NCI-H2081 (cell line): ENCODE data around the gene C9orf43.

ENCODE experiments used
- DNase-seq, 2 experiments: peaks; one replicate each; lab custom pipeline; 2025; lab: John Stamatoyannopoulos, UW

Gene C9orf43

DNA sequence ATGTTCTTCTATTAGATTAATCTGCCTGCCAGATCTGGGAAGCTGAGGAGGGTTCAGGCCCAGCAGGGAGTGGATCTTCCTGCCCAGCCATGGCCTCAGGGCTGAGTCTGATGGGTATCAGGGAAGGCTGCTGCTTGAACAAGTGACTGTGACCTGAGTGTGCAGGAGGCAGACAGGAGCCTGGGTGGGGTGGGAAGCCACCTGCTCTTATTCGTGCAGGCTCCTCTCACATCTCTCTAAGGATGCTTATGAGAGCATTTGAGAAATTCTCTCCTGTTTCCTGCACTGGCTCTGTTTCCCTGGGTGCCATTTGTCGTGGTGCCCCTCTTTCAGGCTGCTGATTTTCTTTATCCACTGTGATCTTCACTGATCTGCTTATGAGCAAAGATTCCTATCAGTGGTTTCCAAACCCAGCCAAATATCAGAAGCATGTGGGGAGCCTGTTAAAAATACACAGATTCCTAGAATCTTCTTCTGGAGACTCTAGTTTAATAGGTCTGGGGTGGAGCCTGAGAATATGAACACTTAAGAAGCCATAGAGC lies 55.1 kb downstream of the C9orf43 start:
- peak in 1 of 2 experiments; percentile 42 for DNase-seq

DNA sequence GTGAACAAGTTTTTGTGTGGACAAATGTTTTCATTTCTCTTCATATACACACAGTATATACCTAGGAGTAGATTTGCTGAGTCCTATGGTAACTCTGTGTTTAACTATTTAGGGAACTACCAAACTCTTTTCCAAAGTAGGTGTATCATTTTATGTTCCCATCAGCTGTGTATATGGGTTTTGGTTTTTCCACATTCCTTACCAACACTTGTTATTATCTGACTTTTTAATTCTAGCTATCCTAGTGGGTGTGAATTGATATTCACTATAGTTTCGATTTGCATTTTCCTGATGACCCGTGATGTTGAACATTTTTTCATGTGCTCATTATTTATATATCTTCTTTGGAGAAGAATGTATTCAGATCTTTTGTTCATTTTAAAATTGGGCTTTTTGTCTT lies 56.6 kb downstream of the C9orf43 start:
- DNase-seq = no peak

GRCh38 chr9:113468716-113469448 lies 58.3 kb downstream of the C9orf43 start:
- DNase-seq = peak in 1 of 2 experiments; percentile 33

- DNase-seq = no peak
These were observed 60.6 kb downstream of the C9orf43 start for GRCh38 chr9:113471143-113471542.

GRCh38 chr9:113471566-113471965 lies 61.0 kb downstream of the C9orf43 start:
- DNase-seq = no peak

DNA sequence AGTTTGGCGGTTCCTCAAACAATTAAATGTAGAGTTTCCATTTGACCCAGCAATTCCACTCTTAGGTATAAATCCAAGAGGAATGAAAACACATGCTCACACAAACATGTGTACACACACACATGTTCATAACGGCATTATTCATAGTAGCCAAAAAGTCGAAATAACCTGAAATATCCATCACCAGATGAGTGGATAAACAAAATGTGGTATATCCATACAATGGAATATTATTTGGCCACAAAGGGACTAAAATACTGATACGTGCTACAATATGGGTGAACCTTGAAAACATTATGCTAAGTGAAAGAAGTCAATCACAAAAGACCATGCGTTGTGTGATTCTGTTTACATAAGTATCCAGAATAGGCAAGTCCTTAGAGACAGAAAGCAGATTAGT lies 61.7 kb downstream of the C9orf43 start:
- no peak for DNase-seq

DNA sequence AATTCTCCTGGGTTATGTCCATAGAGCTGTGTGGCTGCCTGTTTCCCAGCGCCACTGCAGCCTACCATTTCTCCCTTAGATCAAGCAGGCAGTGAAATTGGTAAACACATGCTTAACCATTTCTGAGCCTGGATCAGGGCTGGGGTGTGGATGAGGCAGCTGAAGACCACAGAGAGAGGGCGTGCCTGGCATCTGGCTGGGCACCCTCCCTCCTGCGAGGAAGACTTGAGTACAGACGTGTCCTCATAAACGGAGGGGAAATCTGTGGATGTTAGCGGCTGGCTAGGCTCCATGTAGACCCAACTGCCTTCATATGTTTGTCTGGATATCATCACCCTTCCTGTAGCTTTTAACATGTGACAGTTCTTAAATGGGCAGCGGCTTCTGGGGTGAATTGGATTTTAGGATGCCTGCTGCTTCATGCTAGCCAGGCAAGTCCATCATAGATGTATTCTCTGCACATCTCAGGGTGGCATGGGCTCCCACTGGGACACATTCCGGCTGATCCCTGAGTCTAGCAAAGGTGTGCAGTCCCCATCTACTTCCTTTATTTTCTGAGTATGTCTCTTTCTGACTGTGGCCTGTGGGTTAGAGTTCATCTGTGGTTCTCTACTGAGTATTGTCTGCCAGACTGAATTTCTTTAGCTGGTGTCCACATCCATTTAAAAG lies 63.9 kb downstream of the C9orf43 start:
- DNase-seq = no peak

DNA sequence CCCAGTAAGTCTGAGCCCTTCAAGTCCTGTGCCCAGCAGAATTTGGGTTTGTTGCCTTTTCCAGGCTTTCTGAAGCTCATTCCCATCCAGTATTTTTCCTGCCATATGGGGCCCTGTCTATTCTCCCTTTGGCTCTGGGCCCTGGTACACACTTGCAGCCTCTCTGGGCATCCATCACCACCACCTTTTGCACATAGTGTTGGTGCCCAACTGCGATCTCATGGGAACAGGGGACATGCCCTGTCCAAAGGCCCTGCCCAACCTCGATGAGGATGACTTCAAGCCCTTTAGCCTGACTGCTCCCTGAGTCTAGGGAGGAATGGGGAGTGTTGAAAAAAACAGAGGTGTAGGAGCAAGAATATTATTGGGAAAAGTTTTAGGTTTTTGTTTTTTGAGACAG lies 64.5 kb downstream of the C9orf43 start:
- DNase-seq = no peak

GRCh38 chr9:113475992-113476391 lies 65.4 kb downstream of the C9orf43 start:
- no peak for DNase-seq

GRCh38 chr9:113476511-113476916 lies 66.0 kb downstream of the C9orf43 start:
- no peak for DNase-seq

GRCh38 chr9:113477058-113477457 lies 66.5 kb downstream of the C9orf43 start:
- DNase-seq = no peak

- DNase-seq = no peak
These were observed 67.1 kb downstream of the C9orf43 start for GRCh38 chr9:113477661-113478060.

DNA sequence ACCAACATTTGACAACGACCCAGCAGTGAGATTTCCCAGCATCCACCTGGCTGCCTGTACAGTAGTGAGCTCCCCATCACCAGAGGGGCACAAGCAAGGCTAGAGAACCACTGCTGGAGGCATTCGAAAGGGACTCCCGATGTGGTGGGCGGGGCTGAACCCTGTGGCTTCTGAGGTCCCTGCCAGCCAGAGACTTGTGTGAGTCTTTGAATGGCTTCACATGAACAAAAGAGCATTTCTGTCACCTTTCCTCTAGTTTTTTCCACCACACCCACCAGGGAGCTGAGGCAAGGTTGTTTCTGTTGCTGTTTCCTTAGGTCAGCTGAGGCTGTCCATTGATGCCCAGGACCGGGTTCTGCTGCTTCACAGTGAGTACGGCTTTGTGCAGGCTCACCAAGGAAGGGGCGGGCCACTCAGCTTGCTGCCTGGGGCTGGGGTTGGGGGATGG lies 68.7 kb downstream of the C9orf43 start:
- DNase-seq = no peak
